HG03521 (cell line): ENCODE results near the gene CFAP46.
"Not testable (repeated sequence)": the region's sequence is repeated elsewhere in the genome, so short reads cannot be mapped to it uniquely, and the experiment has no call there.

Experiments used
- ATAC-seq: cut with Tn5 transposase; IDR thresholded peaks from one replicate; pipeline ENCODE4 v1.9.1; 2021; ENCODE audit warnings: mild to moderate bottlenecking, moderate library complexity; ENCODE audit not compliant: unreplicated experiment

Gene CFAP46

GRCh38 chr10:132915411-132915810, 27.0 kb downstream of the CFAP46 start:
- no peak for ATAC-seq

GRCh38 chr10:132914732-132915131, 27.6 kb downstream of the CFAP46 start:
- ATAC-seq, result no peak

- ATAC-seq, result no peak
Observed at GRCh38 chr10:132913559-132914115, 28.7 kb downstream of the CFAP46 start.

GRCh38 chr10:132912713-132913558, 29.4 kb downstream of the CFAP46 start:
- ATAC-seq, result no peak

GRCh38 chr10:132912225-132912712, 30.1 kb downstream of the CFAP46 start:
- ATAC-seq, result no peak

GRCh38 chr10:132911786-132912097, 30.6 kb downstream of the CFAP46 start:
- no peak for ATAC-seq

- ATAC-seq, result no peak
Observed at GRCh38 chr10:132910901-132911785, 31.2 kb downstream of the CFAP46 start.

GRCh38 chr10:132910186-132910880, 32.0 kb downstream of the CFAP46 start:
- ATAC-seq, result no peak

- no peak for ATAC-seq
Observed at GRCh38 chr10:132909491-132910071, 32.8 kb downstream of the CFAP46 start.

GRCh38 chr10:132908621-132909295, 33.6 kb downstream of the CFAP46 start:
- no peak for ATAC-seq

GRCh38 chr10:132907821-132908620, 34.3 kb downstream of the CFAP46 start:
- no peak for ATAC-seq

GRCh38 chr10:132906836-132907235, 35.5 kb downstream of the CFAP46 start:
- no peak for ATAC-seq

- ATAC-seq, result no peak
Observed at GRCh38 chr10:132906106-132906505, 36.3 kb downstream of the CFAP46 start.

- ATAC-seq, result no peak
Observed at GRCh38 chr10:132905661-132906060, 36.7 kb downstream of the CFAP46 start.

GRCh38 chr10:132904814-132905649, 37.3 kb downstream of the CFAP46 start:
- no peak for ATAC-seq

GRCh38 chr10:132904181-132904813, 38.1 kb downstream of the CFAP46 start:
- no peak for ATAC-seq

- ATAC-seq, result not testable (repeated sequence)
Observed at GRCh38 chr10:132902656-132903575, 39.5 kb downstream of the CFAP46 start.
